ENCODE data around the gene CLK1. TPM values are rescaled to one million over a fixed set of nuclear protein-coding genes. Genes with fewer than 3 reads are reported as not detected.

Gene CLK1
- total RNA-seq, 6 experiments from 2014 or later, result 25.8 to 28.3 (median 27.3) TPM

DNA sequence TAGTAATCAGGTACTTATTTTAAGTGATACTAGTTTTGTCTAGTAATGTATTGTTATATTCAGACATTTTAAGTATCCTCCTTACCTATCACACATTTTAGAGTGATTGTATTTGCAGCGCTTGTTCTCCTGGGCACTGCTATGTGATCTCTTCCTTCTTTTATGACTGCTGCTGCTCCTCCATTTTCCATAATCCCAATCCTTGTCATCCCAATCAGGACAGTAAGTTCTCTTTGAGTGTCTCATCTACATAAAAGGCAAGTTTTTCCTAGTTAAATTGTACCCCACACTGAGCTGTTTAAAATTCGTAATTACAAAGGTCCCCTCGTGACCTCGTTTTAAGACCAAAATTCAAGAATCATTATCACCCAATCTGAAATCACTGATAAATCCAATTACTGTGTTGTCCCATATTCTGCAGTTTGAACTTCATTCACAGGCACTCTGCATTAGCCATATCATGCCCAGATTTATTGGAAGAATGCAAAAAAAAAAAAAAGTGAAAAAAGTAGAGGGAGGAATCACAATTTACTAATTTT lies 2.8 kb downstream of the CLK1 start:
- peaks cover 69% of the 10 kb centered on the region for H3K36me3 Mint-ChIP-seq (ENCODE audit: low read depth)
- no peak for DNase-seq
- H3K4me1 Mint-ChIP-seq (ENCODE audit: low read depth), result peaks cover 51% of the 10 kb centered on the region
- TF ChIP-seq, protein P1, sequence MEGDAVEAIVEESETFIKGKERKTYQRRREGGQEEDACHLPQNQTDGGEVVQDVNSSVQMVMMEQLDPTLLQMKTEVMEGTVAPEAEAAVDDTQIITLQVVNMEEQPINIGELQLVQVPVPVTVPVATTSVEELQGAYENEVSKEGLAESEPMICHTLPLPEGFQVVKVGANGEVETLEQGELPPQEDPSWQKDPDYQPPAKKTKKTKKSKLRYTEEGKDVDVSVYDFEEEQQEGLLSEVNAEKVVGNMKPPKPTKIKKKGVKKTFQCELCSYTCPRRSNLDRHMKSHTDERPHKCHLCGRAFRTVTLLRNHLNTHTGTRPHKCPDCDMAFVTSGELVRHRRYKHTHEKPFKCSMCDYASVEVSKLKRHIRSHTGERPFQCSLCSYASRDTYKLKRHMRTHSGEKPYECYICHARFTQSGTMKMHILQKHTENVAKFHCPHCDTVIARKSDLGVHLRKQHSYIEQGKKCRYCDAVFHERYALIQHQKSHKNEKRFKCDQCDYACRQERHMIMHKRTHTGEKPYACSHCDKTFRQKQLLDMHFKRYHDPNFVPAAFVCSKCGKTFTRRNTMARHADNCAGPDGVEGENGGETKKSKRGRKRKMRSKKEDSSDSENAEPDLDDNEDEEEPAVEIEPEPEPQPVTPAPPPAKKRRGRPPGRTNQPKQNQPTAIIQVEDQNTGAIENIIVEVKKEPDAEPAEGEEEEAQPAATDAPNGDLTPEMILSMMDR (IDR thresholded peaks at IDR 0.05), result no peak
- H3K27me3 Mint-ChIP-seq (ENCODE audit: insufficient read depth), result peaks cover 4% of the 10 kb centered on the region
- peak overlapping the region; percentile 95 for H3K4me3 Mint-ChIP-seq
- no peaks in the 10 kb centered on the region for H3K9me3 Mint-ChIP-seq
- H3K27ac Mint-ChIP-seq, result peak overlapping the region; percentile 99

GRCh38 chr2:200860092-200860795 lies 4.2 kb downstream of the CLK1 start:
- Mint-ChIP-seq H3K36me3 (ENCODE audit: low read depth) (peaks cover 74% of the 10 kb centered on the region), H3K4me1 (ENCODE audit: low read depth) (peaks cover 50% of the 10 kb centered on the region), H3K27ac (peak overlapping the region; percentile 68), H3K27me3 (ENCODE audit: insufficient read depth) (peaks cover 4% of the 10 kb centered on the region), H3K9me3 (no peaks in the 10 kb centered on the region), H3K4me3 (peak overlapping the region; percentile 95)
- TF ChIP-seq, protein P1 (IDR thresholded peaks at IDR 0.05), result no peak
- peak; percentile 19 for DNase-seq

DNA sequence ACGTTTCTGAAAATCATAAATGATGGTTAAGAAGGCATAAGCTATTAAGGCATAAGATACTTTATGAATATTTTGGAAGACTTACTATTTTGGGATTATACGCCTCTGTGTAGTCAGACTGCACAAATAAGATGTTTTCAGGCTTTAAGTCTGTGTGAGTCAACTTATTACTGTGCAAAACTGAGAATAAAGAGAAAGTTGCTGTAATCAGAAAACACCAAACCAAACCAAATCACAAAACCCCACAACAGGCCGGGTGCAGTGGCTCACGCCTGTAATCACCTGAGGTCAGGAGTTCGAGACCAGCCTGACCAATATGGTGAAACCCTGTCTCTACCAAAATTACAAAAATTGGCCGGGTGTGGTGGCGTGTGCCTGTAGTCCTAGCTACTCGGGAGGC lies 7.7 kb downstream of the CLK1 start:
- no peaks in the 10 kb centered on the region for H3K9me3 Mint-ChIP-seq
- no peak overlapping the region for H3K27ac Mint-ChIP-seq
- no peak for DNase-seq
- TF ChIP-seq, protein P1 (IDR thresholded peaks at IDR 0.05), result no peak
- H3K36me3 Mint-ChIP-seq (ENCODE audit: low read depth), result peaks cover 78% of the 10 kb centered on the region
- peaks cover 4% of the 10 kb centered on the region for H3K27me3 Mint-ChIP-seq (ENCODE audit: insufficient read depth)
- H3K4me3 Mint-ChIP-seq, result no peak overlapping the region
- H3K4me1 Mint-ChIP-seq (ENCODE audit: low read depth), result peaks cover 32% of the 10 kb centered on the region

DNA sequence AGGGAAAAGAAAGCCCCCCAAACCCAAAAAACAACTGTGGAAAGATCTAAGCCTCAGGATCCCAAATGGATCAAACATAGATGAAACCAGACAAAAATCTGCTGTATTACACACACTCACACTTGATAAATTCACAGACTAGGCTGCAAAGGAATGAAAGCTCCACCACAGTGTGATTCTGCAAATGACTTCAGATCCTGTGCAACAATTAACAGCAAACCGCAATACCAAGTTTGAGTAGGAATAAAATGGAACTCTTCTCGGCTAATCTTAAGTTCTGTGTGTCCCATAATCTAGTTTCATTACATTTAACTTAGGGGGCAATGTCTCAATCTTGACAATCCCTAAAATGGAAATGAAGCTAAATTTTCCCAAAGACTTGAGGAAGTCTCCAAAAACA lies 11.9 kb downstream of the CLK1 start:
- no peak for DNase-seq
- no peaks in the 10 kb centered on the region; the same call in 1 of the 2 replicates for H3K4me1 Mint-ChIP-seq (ENCODE audit: low read depth)
- TF ChIP-seq, protein P1 (IDR thresholded peaks at IDR 0.05), result no peak
- H3K27ac Mint-ChIP-seq, result peak overlapping the region; percentile 31
- H3K27me3 Mint-ChIP-seq (ENCODE audit: insufficient read depth), result peaks cover 9% of the 10 kb centered on the region
- H3K4me3 Mint-ChIP-seq, result no peak overlapping the region
- H3K9me3 Mint-ChIP-seq, result no peaks in the 10 kb centered on the region
- H3K36me3 Mint-ChIP-seq (ENCODE audit: low read depth), result peaks cover 50% of the 10 kb centered on the region

- H3K4me1 Mint-ChIP-seq (ENCODE audit: low read depth), result no peaks in the 10 kb centered on the region
- no peak overlapping the region; the same call in 1 of the 2 replicates for H3K27ac Mint-ChIP-seq
- TF ChIP-seq, protein P1 (IDR thresholded peaks at IDR 0.05), result no peak
- peaks cover 9% of the 10 kb centered on the region for H3K27me3 Mint-ChIP-seq (ENCODE audit: insufficient read depth)
- no peaks in the 10 kb centered on the region for H3K9me3 Mint-ChIP-seq
- DNase-seq, result no peak
- peaks cover 40% of the 10 kb centered on the region for H3K36me3 Mint-ChIP-seq (ENCODE audit: low read depth)
- no peak overlapping the region for H3K4me3 Mint-ChIP-seq
Observed at GRCh38 chr2:200851398-200852248, 12.8 kb downstream of the CLK1 start.
